Activated T-cell treated with anti-CD3 and anti-CD28 coated beads, Interleukin-2, amount 50 U/mL, for 72 hours (primary cell): ENCODE measurements around the gene MEIOC. TPM values are rescaled to one million over a fixed set of nuclear protein-coding genes. Genes with fewer than 3 reads are reported as not detected.
"Not testable (repeated sequence)": the region's sequence is repeated elsewhere in the genome, so short reads cannot be mapped to it uniquely, and the experiment has no call there.

ENCODE experiments used
- ATAC-seq, 2 donors: fragments of 150-1000 bp; cut with Tn5 transposase; replicated peaks in 1 of 2; 2 replicates each; pipeline ENCODE4 v1.10.0; 2021; ENCODE audit warnings: moderate library complexity in 2 of 2, mild to moderate bottlenecking in 1 of 2
- DNase-seq, 2 donors: peaks; one replicate each; pipeline ENCODE4 v3.0.0; 2021 to 2022; ENCODE audit warnings: mixed read lengths in 1 of 2
- H3K27ac Mint-ChIP-seq: one replicate; pipeline ENCODE4 v1.8.0; 2022; ENCODE audit warnings: mild to moderate bottlenecking, moderate library complexity, mixed read lengths
- H3K27me3 Mint-ChIP-seq: one replicate; pipeline ENCODE4 v1.8.0; 2022; ENCODE audit warnings: low read depth, mixed read lengths
- H3K36me3 Mint-ChIP-seq, 2 donors: one replicate each; pipeline ENCODE4 v1.8.0; 2022; ENCODE audit warnings: mixed read lengths in 2 of 2, mild to moderate bottlenecking in 1 of 2; ENCODE audit not compliant: insufficient read depth in 2 of 2
- H3K4me1 Mint-ChIP-seq: one replicate; pipeline ENCODE4 v1.8.0; 2022; ENCODE audit warnings: low read depth, mixed read lengths
- H3K4me3 Mint-ChIP-seq, 2 donors: one replicate each; pipeline ENCODE4 v1.8.0; 2022; ENCODE audit warnings: mild to moderate bottlenecking in 2 of 2, mixed read lengths in 2 of 2, moderate library complexity in 2 of 2
- H3K9me3 Mint-ChIP-seq, 2 donors: one replicate each; pipeline ENCODE4 v1.8.0; 2022; ENCODE audit warnings: mixed read lengths in 2 of 2
- total RNA-seq, 2 donors: library from RNA; stranded (reverse); gene quantifications; one replicate each; pipeline ENCODE4 v1.2.3, GENCODE V29; 2022

The MEIOC gene
- total RNA-seq, 2 donors from 2014 or later = 0.82 TPM; not detected in 1

- Mint-ChIP-seq H3K27ac (peak overlapping the region; percentile 76), H3K4me1 (peaks cover 40% of the 10 kb centered on the region), H3K4me3 (peak overlapping the region; percentile 95 to 99)
- H3K9me3 Mint-ChIP-seq, H3K36me3 Mint-ChIP-seq, ATAC-seq, H3K27me3 Mint-ChIP-seq: not testable (repeated sequence)
- peak in 1 of 2 donors; percentile 19 for DNase-seq
These were observed 34.6 kb downstream of the MEIOC start for GRCh38 chr17:44690746-44691306.

- Mint-ChIP-seq H3K4me3 (no peak overlapping the region), H3K36me3 (peaks cover 2% of the 10 kb centered on the region in 2 donors), H3K4me1 (peaks cover 23% of the 10 kb centered on the region), H3K27ac (no peak overlapping the region), H3K27me3 (no peaks in the 10 kb centered on the region), H3K9me3 (no peaks in the 10 kb centered on the region)
- ATAC-seq (no peak), DNase-seq (no peak)
These were observed 37.3 kb downstream of the MEIOC start for GRCh38 chr17:44693609-44694008.

GRCh38 chr17:44700288-44700687, 44.0 kb downstream of the MEIOC start:
- not testable (repeated sequence) for ATAC-seq

GRCh38 chr17:44707755-44708400, 51.6 kb downstream of the MEIOC start:
- no peak overlapping the region for H3K4me3 Mint-ChIP-seq
- peaks cover 10% of the 10 kb centered on the region for H3K27me3 Mint-ChIP-seq
- H3K9me3 Mint-ChIP-seq = no peaks in the 10 kb centered on the region
- peaks cover 7% of the 10 kb centered on the region for H3K4me1 Mint-ChIP-seq
- DNase-seq (no peak), ATAC-seq (no peak)
- H3K27ac Mint-ChIP-seq = no peak overlapping the region
- H3K36me3 Mint-ChIP-seq = no peaks in the 10 kb centered on the region

More at GRCh38 chr17:44700288-44700687, 44.0 kb downstream of the MEIOC start:
- not testable (repeated sequence) for H3K9me3 Mint-ChIP-seq, DNase-seq, H3K4me3 Mint-ChIP-seq, H3K27me3 Mint-ChIP-seq, H3K4me1 Mint-ChIP-seq, H3K36me3 Mint-ChIP-seq, H3K27ac Mint-ChIP-seq

GRCh38 chr17:44708401-44709263, 52.4 kb downstream of the MEIOC start, which contains the start of gene DBF4B:
Gene DBF4B (plus strand): TSS chr17:44708665. CDS start chr17:44708821, 156 bp downstream.
- peak; percentile 88 to 92 for ATAC-seq
- H3K36me3 Mint-ChIP-seq = no peaks in the 10 kb centered on the region
- no peaks in the 10 kb centered on the region for H3K9me3 Mint-ChIP-seq
- H3K27me3 Mint-ChIP-seq = peaks cover 10% of the 10 kb centered on the region
- no peak within 1 kb of the TSS for H3K27ac Mint-ChIP-seq
- DNase-seq = peak; percentile 86 to 90
- peaks cover 7% of the 10 kb centered on the region for H3K4me1 Mint-ChIP-seq
- no peak within 1 kb of the TSS for H3K4me3 Mint-ChIP-seq

- peaks cover 6 to 12% of the 10 kb centered on the region in 2 donors for H3K36me3 Mint-ChIP-seq
These were observed 63.2 kb downstream of the MEIOC start for GRCh38 chr17:44719444-44719843.

GRCh38 chr17:44722254-44722653, 66.0 kb downstream of the MEIOC start:
- Mint-ChIP-seq H3K4me3 (no peak overlapping the region), H3K27ac (no peak overlapping the region), H3K9me3 (no peaks in the 10 kb centered on the region), H3K36me3 (peaks cover 4 to 14% of the 10 kb centered on the region in 2 donors), H3K27me3 (no peaks in the 10 kb centered on the region), H3K4me1 (no peaks in the 10 kb centered on the region)
- DNase-seq (no peak), ATAC-seq (no peak)

More at GRCh38 chr17:44719444-44719843, 63.2 kb downstream of the MEIOC start:
- DNase-seq = no peak
- Mint-ChIP-seq H3K4me1 (no peaks in the 10 kb centered on the region), H3K27me3 (no peaks in the 10 kb centered on the region), H3K9me3 (no peaks in the 10 kb centered on the region), H3K27ac (no peak overlapping the region), H3K4me3 (no peak overlapping the region)
- ATAC-seq = no peak

Other genes starting within 250 kb of the MEIOC start
- 10 to 100 TPM; 45.4 to 49.7 TPM for gene GPATCH8, start 153.1 kb upstream of the MEIOC start, total RNA-seq
- under 1 TPM; 0.23 to 0.82 TPM for gene FZD2, start 99.0 kb upstream of the MEIOC start, total RNA-seq
- 10 to 100 TPM; 22.7 to 25.2 TPM for gene CCDC43, start 33.3 kb downstream of the MEIOC start, total RNA-seq
- gene DBF4B, start 52.2 kb downstream of the MEIOC start, total RNA-seq = 10 to 100 TPM; 24.7 to 34.4 TPM
- gene ADAM11, start 102.5 kb downstream of the MEIOC start, total RNA-seq = 1 to 10 TPM in 1 of 2 donors, under 1 TPM in 1; 0.56 to 1.6 TPM
- 1 to 10 TPM; 2.3 to 4.7 TPM for gene GJC1, start 173.8 kb downstream of the MEIOC start, total RNA-seq
- gene HIGD1B, start 191.4 kb downstream of the MEIOC start, total RNA-seq = not detected
- gene EFTUD2, start 243.0 kb downstream of the MEIOC start, total RNA-seq = 100 to 1,000 TPM; 123 to 132 TPM